HL-60/S4 treated with phorbol 12-myristate 13-acetate at 8.2 ng/mL for 4 days and 3 days (cell line): Measurements from ENCODE around the gene ZNF579.

Experiments
- in situ Hi-C: fragments of 300-500 bp; cut with MboI; formaldehyde crosslinking; loops from 2 replicates; pipeline ENCODE4 v1.15.0; 2022; ENCODE audit warnings: low sequenced_read_pairs

The ZNF579 gene

GRCh38 chr19:55613930-55614710 is 33.5 kb upstream of the ZNF579 start:
- in situ Hi-C loops = no loop called here

GRCh38 chr19:55613396-55613795 is 32.7 kb upstream of the ZNF579 start:
- in situ Hi-C loops = no loop called here

GRCh38 chr19:55611983-55612645 is 31.5 kb upstream of the ZNF579 start:
- in situ Hi-C loops = no loop called here

GRCh38 chr19:55611300-55611982 is 30.8 kb upstream of the ZNF579 start:
- in situ Hi-C loops = no loop called here

- in situ Hi-C loops = no loop called here
Measured at GRCh38 chr19:55609326-55609725, 28.7 kb upstream of the ZNF579 start.

DNA sequence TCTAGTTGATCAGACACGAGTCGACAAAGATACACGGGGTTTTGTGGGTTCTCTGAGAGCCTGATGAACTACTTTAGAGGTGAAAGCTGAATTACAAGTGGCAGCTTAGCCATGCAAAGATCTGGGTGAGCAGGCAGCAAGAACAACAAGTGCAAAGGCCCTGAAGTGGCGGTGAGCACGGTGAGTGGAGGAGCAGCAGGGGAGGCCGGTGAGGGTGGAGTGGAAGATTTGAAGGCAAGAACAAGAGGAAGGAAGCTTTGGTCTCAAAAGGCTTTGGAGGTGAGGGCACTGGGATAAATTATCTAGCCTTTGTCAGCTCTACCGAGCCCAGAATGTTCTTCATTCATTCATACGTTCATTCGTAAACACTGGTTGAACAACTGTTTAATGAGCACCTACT is 26.2 kb upstream of the ZNF579 start:
- in situ Hi-C loops = no loop called here

- in situ Hi-C loops = no loop called here
Measured at GRCh38 chr19:55606471-55606787, 25.8 kb upstream of the ZNF579 start.

- in situ Hi-C loops = no loop called here
Measured at GRCh38 chr19:55605637-55606470, 25.2 kb upstream of the ZNF579 start, which contains the start of gene ZNF865. TSS of gene ZNF865 (plus strand) at chr19:55605647. CDS start at chr19:55613619, 7,972 bp downstream.

- in situ Hi-C loops = no loop called here
Measured at GRCh38 chr19:55605207-55605636, 24.6 kb upstream of the ZNF579 start.

DNA sequence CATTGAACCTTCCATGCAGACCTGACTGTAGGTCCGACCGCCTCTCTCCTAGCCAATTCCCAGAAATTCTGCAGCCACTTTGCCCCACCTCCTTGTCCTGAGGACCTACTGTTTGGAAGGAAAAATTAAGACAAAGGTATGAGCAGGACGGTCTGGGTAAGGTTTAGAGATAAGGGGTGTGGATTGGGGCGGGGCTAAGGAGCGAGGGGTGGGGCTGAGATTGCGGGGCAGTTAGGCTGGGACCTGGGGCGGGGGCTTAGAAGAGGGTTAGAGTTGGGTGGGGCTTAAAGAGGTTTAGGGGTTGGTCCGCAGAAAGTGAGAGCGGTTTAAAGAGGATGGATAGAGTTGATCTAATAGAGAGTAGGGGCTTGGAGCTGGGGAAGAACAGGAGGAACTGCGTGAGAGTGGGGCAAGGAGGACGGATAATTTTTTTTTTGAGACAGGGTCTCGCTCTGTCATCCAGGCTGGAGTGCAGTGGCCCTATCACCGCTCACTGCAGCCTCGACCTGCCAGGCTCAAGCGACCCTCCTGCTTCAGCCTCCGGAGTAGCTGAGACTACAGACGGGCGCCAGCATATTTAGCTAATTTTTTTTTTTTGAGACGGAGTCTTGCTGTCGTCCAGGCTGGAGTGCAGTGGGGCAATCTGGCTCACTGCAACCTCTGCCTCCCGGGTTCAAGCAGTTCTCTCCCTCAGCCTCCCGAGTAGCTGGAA is 23.1 kb upstream of the ZNF579 start:
- in situ Hi-C loops = no loop called here

DNA sequence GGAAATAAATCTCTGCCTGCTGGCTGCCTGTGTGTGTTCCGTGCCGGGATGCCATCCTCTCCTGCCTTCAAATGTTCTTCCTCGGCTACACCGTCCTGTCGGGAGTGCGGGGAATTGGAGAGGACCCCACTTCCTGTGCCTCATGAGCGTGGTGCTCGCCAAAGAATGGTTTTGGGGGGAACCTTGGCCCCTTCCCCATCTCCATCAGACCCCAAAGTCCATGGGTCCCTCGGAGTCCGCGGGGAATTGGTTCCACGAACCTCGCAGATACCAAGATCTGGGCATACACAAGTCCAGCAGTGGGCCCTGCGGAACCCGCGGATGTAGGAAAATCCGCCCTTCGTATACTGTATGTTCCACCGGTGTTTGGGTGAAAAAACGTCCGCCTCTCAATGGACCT is 22.5 kb upstream of the ZNF579 start:
- in situ Hi-C loops = no loop called here

- in situ Hi-C loops = no loop called here
Measured at GRCh38 chr19:55602104-55603001, 21.7 kb upstream of the ZNF579 start.

- in situ Hi-C loops = no loop called here
Measured at GRCh38 chr19:55601084-55601483, 20.4 kb upstream of the ZNF579 start.

GRCh38 chr19:55600662-55601028 is 20.0 kb upstream of the ZNF579 start:
- in situ Hi-C loops = no loop called here

DNA sequence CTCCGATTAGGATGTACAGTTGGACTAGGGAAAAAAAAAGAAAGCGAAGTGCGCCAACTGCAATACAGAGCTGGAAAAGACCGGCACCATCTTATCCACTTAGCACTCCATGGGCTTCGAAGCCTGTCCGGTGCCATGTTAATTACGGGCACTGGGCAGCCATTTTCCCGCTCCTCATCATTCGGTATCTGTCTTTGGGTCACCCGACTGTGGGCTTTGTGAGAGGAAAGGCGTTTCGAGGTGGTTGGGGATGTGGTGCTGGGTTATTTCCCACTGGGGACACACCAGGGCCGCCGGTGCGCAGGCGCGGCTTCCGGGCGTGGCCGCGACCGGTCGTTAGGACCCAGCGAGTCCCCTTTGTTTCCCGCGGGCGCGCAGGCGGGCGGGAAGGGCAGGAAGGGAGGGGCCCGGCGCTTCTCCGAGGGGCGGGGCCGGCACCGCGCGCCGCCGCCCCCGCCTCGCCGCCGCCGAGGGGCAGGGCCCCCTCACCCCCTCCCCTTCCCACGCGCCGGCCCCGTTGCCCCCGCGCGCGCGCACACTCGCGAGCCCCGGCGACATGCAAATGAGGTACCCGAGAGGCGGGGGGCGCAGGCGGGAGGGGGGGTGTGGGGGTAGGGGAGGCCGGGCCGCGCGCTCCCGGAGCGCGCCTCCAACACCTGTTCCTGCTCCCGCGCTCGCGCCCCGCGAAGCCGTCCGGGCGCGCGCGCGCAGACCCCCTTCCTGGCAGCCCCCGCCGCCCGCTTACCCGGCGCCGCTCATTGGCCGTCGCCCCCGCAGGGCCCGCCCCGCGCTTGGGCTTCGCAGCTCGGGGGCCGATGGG is 19.4 kb upstream of the ZNF579 start, which contains the start of gene ZNF524:
TSS of gene ZNF524 (plus strand) at position 447 of the 820 bp plus-strand sequence. CDS start 1,825 bp downstream, outside the sequence.
- in situ Hi-C loops = no loop called here

DNA sequence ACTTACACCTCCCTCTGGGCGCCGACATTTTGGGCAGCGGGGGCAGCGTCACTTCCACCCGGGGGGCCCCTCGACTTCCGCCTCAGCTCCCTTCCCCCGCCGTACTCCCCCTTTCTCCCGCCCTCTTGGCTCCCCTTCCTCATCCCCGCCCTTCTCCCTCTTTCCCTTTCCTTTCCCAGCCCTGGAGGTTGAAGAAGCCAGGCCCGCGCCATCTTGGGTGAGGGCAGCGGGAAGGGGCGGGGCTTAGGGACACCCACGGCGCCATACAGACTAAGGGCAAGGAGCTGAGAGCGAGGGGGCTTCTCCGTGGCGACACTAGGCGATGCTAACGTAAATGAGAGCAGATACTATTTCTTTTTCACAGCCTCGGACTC is 18.8 kb upstream of the ZNF579 start, which contains the start of gene FIZ1:
TSS of gene FIZ1 (minus strand) at position 50 of the 374 bp plus-strand sequence. CDS start 1,652 bp downstream, outside the sequence.
- in situ Hi-C loops = no loop called here

DNA sequence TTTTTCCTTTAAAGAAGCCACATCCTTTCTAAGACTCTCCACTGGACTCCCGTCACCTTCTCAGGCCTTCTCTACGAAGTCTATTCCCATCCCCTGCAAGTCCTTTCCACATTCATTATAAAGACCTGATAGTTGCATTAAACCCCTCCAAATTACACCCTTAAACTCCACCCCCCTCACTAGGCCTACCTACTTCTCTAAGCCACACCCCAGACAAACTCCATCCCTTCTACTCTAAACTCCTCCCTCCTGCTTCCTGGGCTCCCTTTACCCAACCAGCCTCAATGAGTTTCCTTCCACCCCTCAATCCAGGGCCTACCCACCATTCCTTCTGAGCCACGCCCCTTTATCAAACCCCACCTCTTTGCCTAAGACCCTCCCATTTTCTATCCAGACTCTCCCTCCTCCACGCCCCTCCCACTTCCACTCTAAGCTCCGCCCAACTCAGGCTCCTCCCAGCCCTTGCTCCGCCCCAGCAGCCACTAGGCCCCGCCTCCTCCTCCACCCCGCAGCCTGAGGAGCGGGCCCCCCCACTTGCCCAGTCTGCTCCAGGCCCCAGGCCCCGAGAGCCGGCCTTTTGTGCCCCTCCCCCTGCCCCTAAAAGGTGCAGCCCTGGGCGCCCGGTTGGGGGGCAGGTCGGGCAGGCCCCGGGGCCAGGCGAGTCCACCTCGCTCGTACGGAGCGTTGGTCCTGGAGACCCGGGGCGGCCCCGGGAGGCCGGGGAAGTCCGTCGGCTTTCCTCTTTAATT is 18.2 kb upstream of the ZNF579 start:
- in situ Hi-C loops = no loop called here

DNA sequence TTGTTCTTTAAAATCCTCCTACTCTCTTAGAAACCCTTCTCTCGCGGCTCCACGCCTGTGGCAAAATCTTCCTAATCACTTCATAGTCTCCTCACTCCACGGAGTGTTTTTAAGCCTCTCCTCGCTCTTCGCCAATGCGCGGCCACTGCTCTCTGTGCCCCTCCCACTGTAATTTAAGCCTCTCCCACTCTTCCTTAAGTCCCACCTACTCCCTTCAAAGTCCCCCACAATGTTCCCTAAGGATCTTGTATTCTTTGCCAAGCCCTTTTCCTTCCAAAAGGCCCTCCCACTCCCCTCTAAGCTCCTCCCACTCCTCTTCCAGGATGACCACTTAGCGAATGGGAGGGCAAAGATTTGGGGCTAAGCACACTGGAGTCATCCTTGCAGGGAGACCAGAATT is 17.4 kb upstream of the ZNF579 start:
- in situ Hi-C loops = no loop called here
